GM12892 (cell line): Measurements from ENCODE around the gene ADGRE3.

Experiments
- POLR2A ChIP-seq: IDR thresholded peaks from 2 replicates; pipeline ENCODE4 v1.6.1; 2011; ENCODE audit warnings: low read depth, low read length, control low read depth
- POLR2AphosphoS5 ChIP-seq: IDR thresholded peaks from 2 replicates; pipeline ENCODE4 v1.6.1; 2011; ENCODE audit warnings: low read depth, low read length, control low read depth
- TAF1 ChIP-seq: IDR thresholded peaks from 2 replicates; pipeline ENCODE4 v1.6.1; 2011; ENCODE audit warnings: low read depth, mild to moderate bottlenecking, control low read depth, low read length, borderline replicate concordance

DNA sequence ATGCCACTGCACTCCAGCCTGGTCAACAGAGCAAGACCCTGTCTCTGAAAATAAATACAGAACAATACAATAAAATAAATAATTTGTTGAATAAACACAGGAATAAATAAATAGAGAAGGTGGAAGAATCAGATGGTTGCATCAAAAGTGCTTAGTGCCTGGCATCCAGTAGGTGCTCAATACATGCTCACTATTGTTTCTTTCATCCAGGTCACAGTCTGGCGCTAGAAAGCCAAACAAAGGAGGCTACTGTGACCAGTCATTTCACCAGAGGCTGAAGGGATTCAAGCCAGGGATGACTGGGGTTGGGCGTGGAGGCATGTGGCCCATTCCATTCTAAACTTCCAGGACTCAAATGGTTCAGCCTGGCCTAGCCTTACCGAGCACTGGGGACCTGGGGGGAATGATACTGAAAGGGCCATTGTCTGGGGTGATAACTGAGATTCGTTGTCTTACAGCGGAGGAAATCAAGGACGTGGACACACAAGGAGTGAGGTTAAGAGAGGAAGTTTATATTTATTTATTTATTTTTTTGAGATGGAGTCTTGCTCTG is 99.1 kb downstream of the ADGRE3 start:
- TF ChIP-seq POLR2A (no peak), POLR2AphosphoS5 (no peak), TAF1 (no peak)
